ENCODE results near the gene FAM118A. TPM values are rescaled to one million over a fixed set of nuclear protein-coding genes. Genes with fewer than 3 reads are reported as not detected.

FAM118A gene
- total and polyA plus RNA-seq, 2 of the 8 experiments (the other 6 are each of a cell fraction or from before 2014, with no cell fraction given), result 8.5 to 18.6 TPM

GRCh38 chr22:45305456-45306075 is 4.2 kb upstream of the FAM118A start:
- Histone ChIP-seq H3K23ac (ENCODE audit: insufficient read length) (no peak overlapping the region), H2BK15ac (ENCODE audit: low read length) (no peak overlapping the region), H2BK120ac (replicated peaks; ENCODE audit: low read depth, low read length) (no peak overlapping the region), H3K9ac (replicated peaks in 1 of 4; ENCODE audit: extremely low read depth in 1 of 4, low read depth in 3 of 4, low read length in 3 of 4) (no peak overlapping the region), H4K8ac (ENCODE audit: extremely low read depth, insufficient read depth, low read length) (no peak overlapping the region), H4K20me1 (replicated peaks in 1 of 2; ENCODE audit: control insufficient read depth in 1 of 2, insufficient read depth in 2 of 2, low read length in 2 of 2) (no peaks in the 10 kb centered on the region), H2BK12ac (ENCODE audit: low read depth, low read length) (no peak overlapping the region), H3K27me3 (replicated peaks in 1 of 4; ENCODE audit: control insufficient read depth in 3 of 4, extremely low read depth in 1 of 4, insufficient read depth in 3 of 4, low read length in 3 of 4) (no peaks in the 10 kb centered on the region), H2AFZ (ENCODE audit: low read length) (no peak overlapping the region), H3K27ac (ENCODE audit: low read depth, low read length) (no peak overlapping the region), H3K18ac (ENCODE audit: extremely low read depth, low read length) (no peak overlapping the region), H2BK20ac (ENCODE audit: low read length) (no peak overlapping the region), H4K91ac (replicated peaks; ENCODE audit: insufficient read length, low read length) (no peak overlapping the region), H3K4me3 (ENCODE audit: extremely low read depth in 1 of 4, insufficient read depth in 2 of 4, low read depth in 3 of 4, low read length in 4 of 4) (no peak overlapping the region), H3K4me2 (ENCODE audit: insufficient read depth in 1 of 2, low read depth in 2 of 2, low read length in 2 of 2) (no peak overlapping the region), H2AK5ac (ENCODE audit: low read depth, low read length) (no peak overlapping the region), H4K5ac (ENCODE audit: insufficient read length, low read depth, low read length) (no peak overlapping the region), H3K23me2 (ENCODE audit: low read depth, low read length) (peaks cover 2% of the 10 kb centered on the region; the same call in 1 of the 2 replicates), H3K4ac (replicated peaks; ENCODE audit: insufficient read length, low read depth, low read length) (no peak overlapping the region), H3K56ac (replicated peaks; ENCODE audit: insufficient read length, low read depth, low read length) (no peak overlapping the region), H3K36me3 (ENCODE audit: control insufficient read depth in 2 of 4, insufficient read depth in 4 of 4, low read length in 3 of 4) (no peaks in the 10 kb centered on the region), H3K79me1 (ENCODE audit: low read depth, low read length) (no peaks in the 10 kb centered on the region; the same call in 1 of the 2 replicates), H3K9me3 (ENCODE audit: insufficient read depth in 2 of 2, low read depth in 1 of 2, low read length in 1 of 2) (no peaks in the 10 kb centered on the region), H3K14ac (ENCODE audit: insufficient read length) (no peak overlapping the region), H3K79me2 (ENCODE audit: control insufficient read depth in 1 of 2, insufficient read depth in 2 of 2, low read length in 2 of 2) (no peaks in the 10 kb centered on the region), H3K4me1 (replicated peaks in 1 of 4; ENCODE audit: control insufficient read depth in 3 of 4, insufficient read depth in 4 of 4, low read length in 3 of 4) (peaks cover 0 to 5% (median 4%) of the 10 kb centered on the region in 4 experiments; a peak in 4 of 7 replicates), H2BK5ac (ENCODE audit: low read depth, low read length) (no peak overlapping the region)
- FAIRE-seq (no peak), DNase-seq (ENCODE audit: low read depth in 1 of 2, low spot score in 2 of 2) (no peak)
- POLR2A ChIA-PET (ENCODE audit: partially characterized antibody), result interaction anchor here (1.0 kb wide), 1 partner anchor 38 kb away, joined by 3 read pairs; no protein-coding TSS in a partner anchor
- 86% methylated on average over 6 of the region's 6 CpGs; no CpG with 5 or more reads in 1 of the 2 experiments for WGBS, 2 experiments (ENCODE audit: extremely low coverage in 1 of 2, insufficient coverage in 1 of 2, insufficient read length in 1 of 2, insufficient replicate concordance in 2 of 2, low coverage in 1 of 2, low lambda C conversion rate in 2 of 2, missing lambda C conversion rate in 1 of 2)
- CTCF ChIA-PET (ENCODE audit: partially characterized antibody), result interaction anchor here (0.6 to 2.9 kb wide), 7 partner anchors 11 to 96 kb away, joined by 3 to 9 read pairs (median 5); no protein-coding TSS in a partner anchor
- no peak for TF ChIP-seq EGR1 (IDR thresholded peaks at IDR 0.05; ENCODE audit: borderline replicate concordance, low read depth, low read length)
